Left hindlimb (tissue), 1 donor: ENCODE data around the gene TAMM41.
"Not testable (repeated sequence)": the region's sequence is repeated elsewhere in the genome, so short reads cannot be mapped to it uniquely, and the experiment has no call there.

Experiments
- DNase-seq: peaks from one replicate; pipeline ENCODE4 v3.0.0-alpha.2; 2018

Gene TAMM41

DNA sequence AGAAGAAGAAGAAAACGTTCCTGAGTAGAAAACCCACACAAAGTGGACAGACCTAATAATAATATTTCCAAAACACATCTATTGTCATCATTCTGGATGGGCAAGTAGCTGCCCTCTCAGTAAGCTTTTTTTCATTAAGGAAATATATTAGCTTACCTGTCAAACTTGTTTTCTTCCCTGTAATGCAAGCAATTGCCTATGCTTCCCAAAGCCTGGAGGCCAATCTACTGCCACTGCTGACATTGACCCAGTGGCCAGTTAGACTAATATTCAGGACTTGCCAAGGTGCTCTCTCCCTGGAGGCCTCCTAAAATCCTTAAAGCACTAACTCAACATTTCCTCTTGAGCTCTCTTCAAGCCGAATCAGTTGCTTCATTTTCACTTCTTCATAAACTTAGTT, 86.7 kb downstream of the TAMM41 start:
- no peak for DNase-seq

- no peak for DNase-seq
Measured at GRCh38 chr3:11757929-11758328, 88.8 kb downstream of the TAMM41 start.

GRCh38 chr3:11757441-11757875, 89.2 kb downstream of the TAMM41 start:
- DNase-seq, result no peak

DNA sequence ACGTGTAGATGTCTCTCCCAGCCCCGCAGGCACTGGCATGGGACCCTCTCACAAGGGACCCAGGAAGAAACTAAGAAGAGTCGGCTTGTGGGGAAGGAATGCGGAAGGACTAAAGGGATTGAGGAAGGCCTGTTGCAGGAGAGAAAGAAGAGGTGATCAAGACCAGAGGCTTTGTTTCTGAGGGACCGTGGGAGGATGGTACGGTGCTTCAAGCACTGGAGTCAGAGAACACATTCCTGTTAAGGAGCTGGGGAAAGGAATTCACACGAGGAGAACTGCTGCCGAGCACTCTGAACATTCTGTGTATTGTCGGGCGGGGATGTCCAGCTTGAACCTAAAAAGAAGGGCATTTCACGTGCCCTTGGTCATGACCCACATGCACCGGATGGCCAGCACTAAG, 91.4 kb downstream of the TAMM41 start:
- DNase-seq, result no peak

DNA sequence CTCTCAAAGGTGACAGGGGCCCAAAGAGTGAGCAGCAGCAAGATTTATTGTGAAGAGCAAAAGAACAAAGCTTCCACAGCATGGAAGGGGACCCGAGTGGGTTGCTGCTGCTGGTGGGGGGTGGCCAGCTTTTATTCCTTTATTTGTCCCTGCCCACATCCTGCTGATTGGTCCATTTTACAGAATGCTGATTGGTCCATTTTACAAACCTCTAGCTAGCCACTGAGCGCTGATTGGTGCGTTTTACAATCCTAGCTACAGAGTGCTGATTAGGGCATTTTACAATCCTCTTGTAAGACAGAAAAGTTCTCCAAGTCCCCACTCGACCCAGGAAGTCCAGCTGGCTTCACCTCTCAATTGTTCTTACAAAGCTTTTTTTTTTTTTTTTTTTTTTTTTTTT, 94.4 kb downstream of the TAMM41 start:
- not testable (repeated sequence) for DNase-seq

DNA sequence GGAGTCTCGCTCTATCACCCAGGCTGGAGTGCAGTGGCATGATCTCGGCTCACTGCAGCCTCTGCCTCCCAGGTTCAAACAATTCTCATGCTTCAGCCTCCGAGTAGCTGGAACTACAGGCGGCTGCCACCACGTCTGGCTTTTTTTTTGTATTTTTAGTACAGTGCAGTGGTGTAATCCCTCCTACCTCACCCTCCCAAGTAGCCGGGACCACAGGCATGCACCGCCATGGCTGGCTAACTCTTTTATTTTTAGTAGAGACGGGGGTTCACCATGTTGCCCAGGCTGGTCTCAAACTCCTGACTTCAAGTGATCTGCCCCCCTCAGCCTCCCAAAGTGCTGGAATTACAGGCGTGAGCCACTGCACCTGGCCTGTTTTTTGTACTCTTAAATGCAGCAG, 98.4 kb downstream of the TAMM41 start:
- not testable (repeated sequence) for DNase-seq
